ENCODE measurements around the gene PCCA.

GRCh38 chr13:100443278-100443997 lies 354.5 kb downstream of the PCCA start:
- TF ChIP-seq POLR2A (IDR thresholded peaks at IDR 0.05), result no peak
- TF ChIP-seq, protein P1, sequence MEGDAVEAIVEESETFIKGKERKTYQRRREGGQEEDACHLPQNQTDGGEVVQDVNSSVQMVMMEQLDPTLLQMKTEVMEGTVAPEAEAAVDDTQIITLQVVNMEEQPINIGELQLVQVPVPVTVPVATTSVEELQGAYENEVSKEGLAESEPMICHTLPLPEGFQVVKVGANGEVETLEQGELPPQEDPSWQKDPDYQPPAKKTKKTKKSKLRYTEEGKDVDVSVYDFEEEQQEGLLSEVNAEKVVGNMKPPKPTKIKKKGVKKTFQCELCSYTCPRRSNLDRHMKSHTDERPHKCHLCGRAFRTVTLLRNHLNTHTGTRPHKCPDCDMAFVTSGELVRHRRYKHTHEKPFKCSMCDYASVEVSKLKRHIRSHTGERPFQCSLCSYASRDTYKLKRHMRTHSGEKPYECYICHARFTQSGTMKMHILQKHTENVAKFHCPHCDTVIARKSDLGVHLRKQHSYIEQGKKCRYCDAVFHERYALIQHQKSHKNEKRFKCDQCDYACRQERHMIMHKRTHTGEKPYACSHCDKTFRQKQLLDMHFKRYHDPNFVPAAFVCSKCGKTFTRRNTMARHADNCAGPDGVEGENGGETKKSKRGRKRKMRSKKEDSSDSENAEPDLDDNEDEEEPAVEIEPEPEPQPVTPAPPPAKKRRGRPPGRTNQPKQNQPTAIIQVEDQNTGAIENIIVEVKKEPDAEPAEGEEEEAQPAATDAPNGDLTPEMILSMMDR (IDR thresholded peaks at IDR 0.05), result no peak
